Measurements from ENCODE around the gene SH3PXD2A.

- TF ChIP-seq CTCF (conservative IDR thresholded peaks at IDR 0.05; ENCODE audit: low read depth, low read length): 0 out of 2 replicates have a peak, but pooled peaks have one; percentile 12
- no peak for TF ChIP-seq EZH2 (IDR thresholded peaks at IDR 0.05; ENCODE audit: borderline replicate concordance, low read depth, low read length, poor library complexity, severe bottlenecking)
Observed at GRCh38 chr10:103699611-103700435, 155.6 kb downstream of the SH3PXD2A start.
